ENCODE measurements around the gene NQO2. TPM values are rescaled to one million over a fixed set of nuclear protein-coding genes. Genes with fewer than 3 reads are reported as not detected.

NQO2 gene
- total RNA-seq, 3 donors from 2014 or later (not counting 1 experiment from before 2014, with no cell fraction given) = 13.1 to 21.7 (median 16.2) TPM

- Histone ChIP-seq H3K27me3 (ENCODE audit: control insufficient read depth, insufficient read depth, low read length) (no peaks in the 10 kb centered on the region), H3K9me3 (ENCODE audit: control insufficient read depth, insufficient read depth, low read length) (no peaks in the 10 kb centered on the region), H3K4me1 (ENCODE audit: control insufficient read depth, insufficient read depth, low read length) (peaks cover 13% of the 10 kb centered on the region), H3K4me3 (ENCODE audit: low read length) (no peak overlapping the region), H3K36me3 (ENCODE audit: control insufficient read depth, insufficient read depth, low read length) (peaks cover 13% of the 10 kb centered on the region), H3K27ac (ENCODE audit: low read length) (no peak overlapping the region)
- intact Hi-C loops (cut with micrococcal nuclease) = no loop called here
- 94% methylated on average over 12 of the region's 12 CpGs for WGBS (ENCODE audit: insufficient coverage)
- H3K36me3 Mint-ChIP-seq = no peaks in the 10 kb centered on the region
- no peak overlapping the region for H3K27ac Mint-ChIP-seq
- no peaks in the 10 kb centered on the region for H3K27me3 Mint-ChIP-seq (ENCODE audit: low read depth in 2 of 2)
- no peaks in the 10 kb centered on the region for H3K9me3 Mint-ChIP-seq
- H3K4me1 Mint-ChIP-seq = peaks cover 31 to 38% of the 10 kb centered on the region in 2 donors
- no peak for TF ChIP-seq CTCF (IDR thresholded peaks at IDR 0.05)
- H3K4me3 Mint-ChIP-seq = no peak overlapping the region
- ATAC-seq (no peak), DNase-seq (no peak)
These were observed 39.6 kb upstream of the NQO2 start for GRCh38 chr6:2959909-2960719.

- Histone ChIP-seq H3K4me1 (ENCODE audit: control insufficient read depth, insufficient read depth, low read length) (peaks cover 13% of the 10 kb centered on the region), H3K27me3 (ENCODE audit: control insufficient read depth, insufficient read depth, low read length) (no peaks in the 10 kb centered on the region), H3K4me3 (ENCODE audit: low read length) (no peak overlapping the region), H3K27ac (ENCODE audit: low read length) (no peak overlapping the region), H3K9me3 (ENCODE audit: control insufficient read depth, insufficient read depth, low read length) (no peaks in the 10 kb centered on the region), H3K36me3 (ENCODE audit: control insufficient read depth, insufficient read depth, low read length) (peaks cover 10% of the 10 kb centered on the region)
- DNase-seq (no peak), ATAC-seq (no peak)
- 96% methylated on average over 4 of the region's 4 CpGs for WGBS (ENCODE audit: insufficient coverage)
- no peaks in the 10 kb centered on the region for H3K9me3 Mint-ChIP-seq
- no peaks in the 10 kb centered on the region for H3K27me3 Mint-ChIP-seq (ENCODE audit: low read depth in 2 of 2)
- TF ChIP-seq CTCF (IDR thresholded peaks at IDR 0.05) = no peak
- H3K36me3 Mint-ChIP-seq = no peaks in the 10 kb centered on the region
- peaks cover 34 to 41% of the 10 kb centered on the region in 2 donors for H3K4me1 Mint-ChIP-seq
- intact Hi-C loops (cut with micrococcal nuclease) = no loop called here
- H3K27ac Mint-ChIP-seq = no peak overlapping the region
- no peak overlapping the region for H3K4me3 Mint-ChIP-seq
These were observed 38.8 kb upstream of the NQO2 start for GRCh38 chr6:2960935-2961334.

- Mint-ChIP-seq H3K4me3 (no peak overlapping the region), H3K27ac (no peak overlapping the region), H3K36me3 (no peaks in the 10 kb centered on the region), H3K4me1 (peaks cover 40 to 46% of the 10 kb centered on the region in 2 donors), H3K9me3 (no peaks in the 10 kb centered on the region), H3K27me3 (ENCODE audit: low read depth in 2 of 2) (no peaks in the 10 kb centered on the region)
- no peaks in the 10 kb centered on the region for H3K27me3 ChIP-seq (ENCODE audit: control insufficient read depth, insufficient read depth, low read length)
- H3K36me3 ChIP-seq (ENCODE audit: control insufficient read depth, insufficient read depth, low read length) = peaks cover 7% of the 10 kb centered on the region
- no peak for DNase-seq
- H3K27ac ChIP-seq (ENCODE audit: low read length) = no peak overlapping the region
- WGBS (ENCODE audit: insufficient coverage) = 88% methylated on average over 7 of the region's 7 CpGs
- H3K4me1 ChIP-seq (ENCODE audit: control insufficient read depth, insufficient read depth, low read length) = peaks cover 13% of the 10 kb centered on the region
- ATAC-seq = no peak
- TF ChIP-seq CTCF (IDR thresholded peaks at IDR 0.05) = no peak
- intact Hi-C loops (cut with micrococcal nuclease) = no loop called here
- no peak overlapping the region for H3K4me3 ChIP-seq (ENCODE audit: low read length)
- no peaks in the 10 kb centered on the region for H3K9me3 ChIP-seq (ENCODE audit: control insufficient read depth, insufficient read depth, low read length)
These were observed 38.2 kb upstream of the NQO2 start for GRCh38 chr6:2961506-2961905.

GRCh38 chr6:2962004-2962403 is 37.7 kb upstream of the NQO2 start:
- no peaks in the 10 kb centered on the region for H3K9me3 ChIP-seq (ENCODE audit: control insufficient read depth, insufficient read depth, low read length)
- Mint-ChIP-seq H3K4me3 (no peak overlapping the region), H3K27me3 (ENCODE audit: low read depth in 2 of 2) (no peaks in the 10 kb centered on the region), H3K9me3 (no peaks in the 10 kb centered on the region), H3K27ac (no peak overlapping the region), H3K36me3 (no peaks in the 10 kb centered on the region), H3K4me1 (peaks cover 42 to 47% of the 10 kb centered on the region in 2 donors)
- H3K4me3 ChIP-seq (ENCODE audit: low read length) = no peak overlapping the region
- peaks cover 4% of the 10 kb centered on the region for H3K36me3 ChIP-seq (ENCODE audit: control insufficient read depth, insufficient read depth, low read length)
- no peaks in the 10 kb centered on the region for H3K27me3 ChIP-seq (ENCODE audit: control insufficient read depth, insufficient read depth, low read length)
- H3K4me1 ChIP-seq (ENCODE audit: control insufficient read depth, insufficient read depth, low read length) = peaks cover 13% of the 10 kb centered on the region
- intact Hi-C loops (cut with micrococcal nuclease) = no loop called here
- WGBS (ENCODE audit: insufficient coverage) = 85% methylated on average over 9 of the region's 9 CpGs
- no peak for ATAC-seq
- no peak for TF ChIP-seq CTCF (IDR thresholded peaks at IDR 0.05)
- no peak overlapping the region for H3K27ac ChIP-seq (ENCODE audit: low read length)
- no peak for DNase-seq
